ENCODE measurements around the gene CSNK2A1. TPM values are rescaled to one million over a fixed set of nuclear protein-coding genes. Genes with fewer than 3 reads are reported as not detected.
A peak's percentile ranks its signal among the peaks of the same experiment; 100 is the strongest.

Gene CSNK2A1
- total RNA-seq, 1 donor from 2014 or later, result 129 TPM

GRCh38 chr20:427849-428657 is 115.5 kb downstream of the CSNK2A1 start:
- H3K27me3 Mint-ChIP-seq (ENCODE audit: unreplicated experiment), result no peaks in the 10 kb centered on the region
- no peaks in the 10 kb centered on the region for H3K4me1 Mint-ChIP-seq (ENCODE audit: unreplicated experiment)
- H3K27ac Mint-ChIP-seq (ENCODE audit: unreplicated experiment), result peak overlapping the region; percentile 18
- H3K36me3 Mint-ChIP-seq (ENCODE audit: unreplicated experiment), result peaks cover 19% of the 10 kb centered on the region
- no peak overlapping the region for H3K4me3 Mint-ChIP-seq (ENCODE audit: unreplicated experiment)
- DNase-seq (ENCODE audit: extremely low spot score, unreplicated experiment), result no peak
- no peak for TF ChIP-seq CTCF (IDR thresholded peaks at IDR 0.05)
- H3K9me3 Mint-ChIP-seq (ENCODE audit: unreplicated experiment), result no peaks in the 10 kb centered on the region

DNA sequence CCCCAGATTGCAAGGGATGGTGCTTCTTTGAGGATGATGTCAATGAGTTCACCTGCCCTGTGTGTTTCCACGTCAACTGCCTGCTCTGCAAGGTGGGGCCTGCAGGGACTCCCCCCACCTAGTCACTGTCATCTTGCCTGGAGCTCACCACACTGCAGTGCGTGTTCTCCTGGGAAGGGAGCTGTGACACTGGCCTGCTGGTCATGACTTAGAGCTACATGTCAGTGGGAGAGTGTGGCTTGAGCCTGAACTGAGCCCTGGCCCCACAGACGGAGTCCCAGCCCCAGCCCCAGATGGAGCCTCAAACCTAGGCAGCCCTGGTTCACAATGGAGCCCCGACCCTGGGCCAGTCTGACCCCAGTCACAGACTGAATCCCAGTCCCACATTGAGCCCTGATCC is 116.2 kb downstream of the CSNK2A1 start:
- peaks cover 22% of the 10 kb centered on the region for H3K36me3 Mint-ChIP-seq (ENCODE audit: unreplicated experiment)
- TF ChIP-seq CTCF (IDR thresholded peaks at IDR 0.05), result no peak
- no peak for DNase-seq (ENCODE audit: extremely low spot score, unreplicated experiment)
- no peak overlapping the region for H3K27ac Mint-ChIP-seq (ENCODE audit: unreplicated experiment)
- H3K4me3 Mint-ChIP-seq (ENCODE audit: unreplicated experiment), result no peak overlapping the region
- no peaks in the 10 kb centered on the region for H3K27me3 Mint-ChIP-seq (ENCODE audit: unreplicated experiment)
- H3K9me3 Mint-ChIP-seq (ENCODE audit: unreplicated experiment), result no peaks in the 10 kb centered on the region
- H3K4me1 Mint-ChIP-seq (ENCODE audit: unreplicated experiment), result no peaks in the 10 kb centered on the region

- DNase-seq (ENCODE audit: extremely low spot score, unreplicated experiment), result no peak
- no peaks in the 10 kb centered on the region for H3K27me3 Mint-ChIP-seq (ENCODE audit: unreplicated experiment)
- TF ChIP-seq CTCF (IDR thresholded peaks at IDR 0.05), result no peak
- no peak overlapping the region for H3K4me3 Mint-ChIP-seq (ENCODE audit: unreplicated experiment)
- H3K9me3 Mint-ChIP-seq (ENCODE audit: unreplicated experiment), result no peaks in the 10 kb centered on the region
- no peaks in the 10 kb centered on the region for H3K4me1 Mint-ChIP-seq (ENCODE audit: unreplicated experiment)
- H3K36me3 Mint-ChIP-seq (ENCODE audit: unreplicated experiment), result peaks cover 29% of the 10 kb centered on the region
- no peak overlapping the region for H3K27ac Mint-ChIP-seq (ENCODE audit: unreplicated experiment)
These were observed 117.0 kb downstream of the CSNK2A1 start for GRCh38 chr20:426566-426965.

Other genes starting within 250 kb of the CSNK2A1 start
- gene ZCCHC3, start 246.2 kb downstream of the CSNK2A1 start, total RNA-seq, result 22.4 and 22.7 TPM in 2 replicates
- gene SOX12, start 218.2 kb downstream of the CSNK2A1 start, total RNA-seq, result 30.8 and 31.7 TPM in 2 replicates
- gene NRSN2, start 196.7 kb downstream of the CSNK2A1 start, total RNA-seq, result 47.3 and 57.7 TPM in 2 replicates
- gene TRIB3, start 163.0 kb downstream of the CSNK2A1 start, total RNA-seq, result 49.1 and 62.6 TPM in 2 replicates
- 103 and 119 TPM in 2 replicates for gene RBCK1, start 135.5 kb downstream of the CSNK2A1 start, total RNA-seq
- gene TBC1D20, start 81.3 kb downstream of the CSNK2A1 start, total RNA-seq, result 52.8 and 54.1 TPM in 2 replicates
- not detected in 2 replicates for gene TCF15, start 66.5 kb upstream of the CSNK2A1 start, total RNA-seq
- gene SRXN1, start 109.4 kb upstream of the CSNK2A1 start, total RNA-seq, result 12.7 and 14.3 TPM in 2 replicates
- not detected in 2 replicates for gene SCRT2, start 132.0 kb upstream of the CSNK2A1 start, total RNA-seq
- gene SLC52A3, start 224.7 kb upstream of the CSNK2A1 start, total RNA-seq, result not detected in 2 replicates